H9 (cell line): ENCODE data around the gene NDUFAF2. TPM values are rescaled to one million over a fixed set of nuclear protein-coding genes. Genes with fewer than 3 reads are reported as not detected.
A peak's percentile ranks its signal among the peaks of the same experiment; 100 is the strongest.

Experiments
- DNase-seq: peaks from one replicate; pipeline ENCODE4 v3.0.0-alpha.2; 2017
- H2AFZ ChIP-seq: one replicate; pipeline ENCODE4 v1.6.1; 2013; ENCODE audit warnings: mild to moderate bottlenecking, low read length, control low read depth, moderate library complexity
- H2AK5ac ChIP-seq: 2 replicates; pipeline ENCODE4 v1.6.1; 2013; ENCODE audit warnings: low read length, control low read depth, mixed read lengths; ENCODE audit not compliant: insufficient read length
- H2BK120ac ChIP-seq: one replicate; pipeline ENCODE4 v1.6.1; 2013; ENCODE audit warnings: low read depth, mild to moderate bottlenecking, low read length, control low read depth, inconsistent platforms; ENCODE audit not compliant: poor library complexity, severe bottlenecking
- H2BK12ac ChIP-seq: 2 replicates; pipeline ENCODE4 v1.6.1; 2013; ENCODE audit warnings: low read length, control low read depth, mixed read lengths, low read depth; ENCODE audit not compliant: insufficient read length
- H2BK15ac ChIP-seq: 2 replicates; pipeline ENCODE4 v1.6.1; 2013; ENCODE audit warnings: low read depth, low read length, control low read depth
- H2BK20ac ChIP-seq: one replicate; pipeline ENCODE4 v1.6.1; 2013; ENCODE audit warnings: low read depth, mild to moderate bottlenecking, low read length, control low read depth, inconsistent platforms; ENCODE audit not compliant: poor library complexity, severe bottlenecking
- H2BK5ac ChIP-seq: 2 replicates; pipeline ENCODE4 v1.6.1; 2013; ENCODE audit warnings: low read length, control low read depth, mixed read lengths; ENCODE audit not compliant: insufficient read length
- H3K14ac ChIP-seq: 2 replicates; pipeline ENCODE4 v1.6.1; 2013; ENCODE audit warnings: low read length, control low read depth; ENCODE audit not compliant: insufficient read depth
- H3K18ac ChIP-seq: 2 replicates; pipeline ENCODE4 v1.6.1; 2013; ENCODE audit warnings: low read depth, mild to moderate bottlenecking, mixed read lengths, low read length, control low read depth; ENCODE audit not compliant: insufficient read length
- H3K23ac ChIP-seq: 2 replicates; pipeline ENCODE4 v1.6.1; 2013; ENCODE audit warnings: low read length, control low read depth, mixed read lengths, low read depth; ENCODE audit not compliant: insufficient read length
- H3K23me2 ChIP-seq: 2 replicates; pipeline ENCODE4 v1.6.1; 2013; ENCODE audit warnings: low read depth, mild to moderate bottlenecking, mixed read lengths, low read length, control low read depth; ENCODE audit not compliant: insufficient read length, poor library complexity, severe bottlenecking
- H3K27ac ChIP-seq: 2 replicates; pipeline ENCODE4 v1.5.1; 2013; ENCODE audit warnings: low read length, control low read depth, mixed read lengths, low read depth; ENCODE audit not compliant: insufficient read length
- H3K27me3 ChIP-seq: 2 replicates; pipeline ENCODE4 v1.6.1; 2013; ENCODE audit warnings: low read length, control low read depth, inconsistent platforms; ENCODE audit not compliant: insufficient read depth
- H3K4ac ChIP-seq: 2 replicates; pipeline ENCODE4 v1.6.1; 2013; ENCODE audit warnings: low read depth, mild to moderate bottlenecking, control low read depth, inconsistent platforms, low read length, moderate library complexity
- H3K4me1 ChIP-seq: 2 replicates; pipeline ENCODE4 v1.6.1; 2013; ENCODE audit warnings: low read length, control low read depth, inconsistent platforms; ENCODE audit not compliant: insufficient read depth
- H3K4me2 ChIP-seq: 2 replicates; pipeline ENCODE4 v1.6.1; 2013; ENCODE audit warnings: low read length, control low read depth, mixed read lengths; ENCODE audit not compliant: insufficient read length, insufficient read depth
- H3K56ac ChIP-seq: 2 replicates; pipeline ENCODE4 v1.6.1; 2013; ENCODE audit warnings: low read depth, mild to moderate bottlenecking, mixed read lengths, low read length, control low read depth; ENCODE audit not compliant: insufficient read length
- H3K79me1 ChIP-seq: 2 replicates; pipeline ENCODE4 v1.6.1; 2013; ENCODE audit warnings: low read depth, mild to moderate bottlenecking, moderate library complexity, low read length, control low read depth, inconsistent platforms; ENCODE audit not compliant: insufficient read depth, poor library complexity, severe bottlenecking
- H3K79me2 ChIP-seq: 2 replicates; pipeline ENCODE4 v1.6.1; 2013; ENCODE audit warnings: low read length, control low read depth, inconsistent platforms; ENCODE audit not compliant: insufficient read depth
- H3K9ac ChIP-seq: 2 replicates; pipeline ENCODE4 v1.6.1; 2013; ENCODE audit warnings: low read length, control low read depth, mixed read lengths; ENCODE audit not compliant: insufficient read length; ENCODE audit errors: extremely low read depth
- H3K9me3 ChIP-seq: one replicate; pipeline ENCODE4 v1.6.1; 2013; ENCODE audit warnings: low read depth, low read length, inconsistent platforms; ENCODE audit not compliant: control insufficient read depth
- H3T11ph ChIP-seq: one replicate; pipeline ENCODE4 v1.6.1; 2013; ENCODE audit warnings: mild to moderate bottlenecking, low read length, control low read depth, inconsistent platforms
- H4K20me1 ChIP-seq: one replicate; pipeline ENCODE4 v1.6.1; 2013; ENCODE audit not compliant: control insufficient read depth, insufficient read length, insufficient read depth
- H4K5ac ChIP-seq: 2 replicates; pipeline ENCODE4 v1.6.1; 2013; ENCODE audit warnings: low read depth, mild to moderate bottlenecking, mixed read lengths, low read length, control low read depth; ENCODE audit not compliant: insufficient read length
- H4K8ac ChIP-seq: replicated peaks from 2 replicates; pipeline ENCODE4 v1.6.1; 2013; ENCODE audit warnings: low read length, control low read depth, mixed read lengths, low read depth; ENCODE audit not compliant: insufficient read length
- H4K91ac ChIP-seq: 2 replicates; pipeline ENCODE4 v1.6.1; 2013; ENCODE audit warnings: low read depth, mild to moderate bottlenecking, moderate library complexity, mixed read lengths, low read length, control low read depth; ENCODE audit not compliant: insufficient read length
- H3K27ac Mint-ChIP-seq, 3 experiments: 2 replicates in 2 of 3; 3 replicates in 1 of 3; pipeline ENCODE4 v1.8.0; 2020 to 2021; ENCODE audit warnings: mixed read lengths in 3 of 3, mild to moderate bottlenecking in 1 of 3, moderate library complexity in 1 of 3
- H3K27me3 Mint-ChIP-seq: 2 replicates; pipeline ENCODE4 v1.8.0; 2021; ENCODE audit warnings: low read depth, mild to moderate bottlenecking, moderate library complexity, mixed read lengths
- H3K36me3 Mint-ChIP-seq, 3 experiments: 2 replicates in 2 of 3; 3 replicates in 1 of 3; pipeline ENCODE4 v1.8.0; 2020 to 2021; ENCODE audit warnings: low read depth in 3 of 3, mixed read lengths in 3 of 3; ENCODE audit not compliant: insufficient read depth in 1 of 3
- H3K4me1 Mint-ChIP-seq, 2 experiments: 2 replicates each; pipeline ENCODE4 v1.8.0; 2020; ENCODE audit warnings: mixed read lengths in 2 of 2
- H3K4me3 Mint-ChIP-seq, 2 experiments: 2 replicates in 1 of 2; 3 replicates in 1 of 2; pipeline ENCODE4 v1.8.0; 2020 to 2021; ENCODE audit warnings: mild to moderate bottlenecking in 2 of 2, mixed read lengths in 2 of 2, moderate library complexity in 1 of 2
- H3K9me3 Mint-ChIP-seq, 2 experiments: 2 replicates in 1 of 2; 3 replicates in 1 of 2; pipeline ENCODE4 v1.8.0; 2020; ENCODE audit warnings: mild to moderate bottlenecking in 2 of 2, mixed read lengths in 2 of 2, moderate library complexity in 1 of 2
- WGBS: extraction: QIAGEN DNeasy Blood & Tissue Kit; methylation state at CpG from one replicate; pipeline ENCODE4 v1.1.7; 2013; ENCODE audit warnings: missing lambda C conversion rate, low lambda C conversion rate, mixed read lengths; ENCODE audit not compliant: insufficient read length; ENCODE audit errors: extremely low coverage; 5-methylcytosine and 5-hydroxymethylcytosine counted together
- total RNA-seq: library from RNA; stranded (reverse); gene quantifications from 2 replicates; pipeline ENCODE4 v1.2.1, GENCODE V29; 2021
- TF ChIP-seq, protein P1 (sequence below): fragments of 200-600 bp; sonication (generic); conservative IDR thresholded peaks from 3 replicates; pipeline ENCODE4 v1.8.0; 2021; ENCODE audit warnings: antibody characterized with exemption, mild to moderate bottlenecking

NDUFAF2 gene
- total RNA-seq, 1 experiment from 2014 or later: 31.4 TPM

DNA sequence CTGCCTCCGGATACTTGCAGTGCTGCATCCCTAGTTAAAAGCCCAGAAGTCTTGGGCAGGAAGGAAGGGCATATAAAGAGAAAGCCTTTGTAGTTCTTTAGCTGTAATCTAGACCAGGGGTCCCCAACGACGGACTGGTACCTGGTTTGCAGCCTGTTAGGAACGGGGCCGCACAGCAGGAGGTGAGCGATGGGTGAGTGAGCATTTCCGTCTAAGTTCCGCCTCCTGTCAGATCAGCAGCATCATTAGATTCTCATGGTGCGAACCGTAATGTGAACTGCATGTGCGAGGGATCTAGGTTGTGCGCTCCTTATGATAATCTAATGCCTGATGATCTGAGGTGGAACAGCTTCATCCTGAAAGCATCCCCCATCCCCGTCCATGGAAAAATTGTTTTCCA lies 218.9 kb downstream of the NDUFAF2 start:
- H3K9me3 ChIP-seq: peaks cover 6% of the 10 kb centered on the region
- H3K27ac ChIP-seq: no peak overlapping the region
- H2BK12ac ChIP-seq: no peak overlapping the region
- H2BK5ac ChIP-seq: no peak overlapping the region
- peaks cover 10 to 12% of the 10 kb centered on the region in 2 experiments; a peak in 4 of 5 replicates for H3K9me3 Mint-ChIP-seq
- no peak overlapping the region for H2BK20ac ChIP-seq
- H3K4me2 ChIP-seq: peak overlapping the region; percentile 89
- H3K4ac ChIP-seq: no peak overlapping the region
- WGBS: no CpG with 5 or more reads among the region's 13 CpGs
- H3T11ph ChIP-seq: no peak overlapping the region
- H3K4me1 ChIP-seq: no peaks in the 10 kb centered on the region
- no peak overlapping the region for H3K23ac ChIP-seq
- H3K9ac ChIP-seq: no peak overlapping the region
- H3K4me3 Mint-ChIP-seq: peak overlapping the region; percentile 92 to 98; a peak in 4 of 5 replicates
- no peak overlapping the region for H4K5ac ChIP-seq
- H3K36me3 Mint-ChIP-seq: peaks cover 24 to 37% (median 31%) of the 10 kb centered on the region in 3 experiments
- TF ChIP-seq, protein P1, sequence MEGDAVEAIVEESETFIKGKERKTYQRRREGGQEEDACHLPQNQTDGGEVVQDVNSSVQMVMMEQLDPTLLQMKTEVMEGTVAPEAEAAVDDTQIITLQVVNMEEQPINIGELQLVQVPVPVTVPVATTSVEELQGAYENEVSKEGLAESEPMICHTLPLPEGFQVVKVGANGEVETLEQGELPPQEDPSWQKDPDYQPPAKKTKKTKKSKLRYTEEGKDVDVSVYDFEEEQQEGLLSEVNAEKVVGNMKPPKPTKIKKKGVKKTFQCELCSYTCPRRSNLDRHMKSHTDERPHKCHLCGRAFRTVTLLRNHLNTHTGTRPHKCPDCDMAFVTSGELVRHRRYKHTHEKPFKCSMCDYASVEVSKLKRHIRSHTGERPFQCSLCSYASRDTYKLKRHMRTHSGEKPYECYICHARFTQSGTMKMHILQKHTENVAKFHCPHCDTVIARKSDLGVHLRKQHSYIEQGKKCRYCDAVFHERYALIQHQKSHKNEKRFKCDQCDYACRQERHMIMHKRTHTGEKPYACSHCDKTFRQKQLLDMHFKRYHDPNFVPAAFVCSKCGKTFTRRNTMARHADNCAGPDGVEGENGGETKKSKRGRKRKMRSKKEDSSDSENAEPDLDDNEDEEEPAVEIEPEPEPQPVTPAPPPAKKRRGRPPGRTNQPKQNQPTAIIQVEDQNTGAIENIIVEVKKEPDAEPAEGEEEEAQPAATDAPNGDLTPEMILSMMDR: no peak
- no peaks in the 10 kb centered on the region for H3K27me3 ChIP-seq
- peaks cover 20 to 33% of the 10 kb centered on the region in 2 experiments for H3K4me1 Mint-ChIP-seq
- H4K8ac ChIP-seq: no peak overlapping the region
- no peak overlapping the region for H2BK15ac ChIP-seq
- H2BK120ac ChIP-seq: no peak overlapping the region
- no peaks in the 10 kb centered on the region for H4K20me1 ChIP-seq
- no peak overlapping the region for H3K56ac ChIP-seq
- H2AFZ ChIP-seq: no peak overlapping the region
- H3K14ac ChIP-seq: no peak overlapping the region
- H3K79me1 ChIP-seq: peaks cover 2% of the 10 kb centered on the region
- H3K79me2 ChIP-seq: peaks cover 7% of the 10 kb centered on the region; the same call in 1 of the 2 replicates
- no peak for DNase-seq
- H4K91ac ChIP-seq: no peak overlapping the region
- H2AK5ac ChIP-seq: no peak overlapping the region
- no peaks in the 10 kb centered on the region for H3K27me3 Mint-ChIP-seq
- H3K23me2 ChIP-seq: peaks cover 8% of the 10 kb centered on the region
- H3K18ac ChIP-seq: no peak overlapping the region
- H3K27ac Mint-ChIP-seq: no peak overlapping the region
